ENCODE results near the gene OR51A7.

OR51A7 gene

DNA sequence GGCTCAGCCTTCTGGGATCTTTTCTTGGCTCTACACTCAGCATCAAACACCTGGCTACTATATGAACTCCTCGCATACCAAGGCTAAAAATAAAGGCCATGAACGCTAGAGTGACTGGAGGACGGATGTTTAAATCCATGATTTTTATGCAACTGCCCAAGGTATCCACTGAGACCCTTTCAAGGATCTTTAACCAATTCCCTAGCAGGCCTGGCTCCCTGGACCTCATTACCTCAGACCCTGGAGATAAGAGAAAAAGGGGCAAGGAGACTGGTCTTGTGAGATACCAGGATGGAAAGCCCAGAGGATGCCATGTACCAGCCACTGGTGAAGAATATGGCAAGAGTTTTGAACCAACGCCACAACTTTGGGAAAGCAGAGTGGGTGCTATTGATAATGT, 15.7 kb downstream of the OR51A7 start, which contains the start of gene OR51G2:
Gene OR51G2 (minus strand): TSS at position 101 of the 400 bp plus-strand sequence. CDS start 3,687 bp downstream, outside the sequence.
- WGBS (ENCODE audit: insufficient coverage): 97% methylated on average over 3 of the region's 4 CpGs
- H3K4me3 ChIP-seq (ENCODE audit: control insufficient read depth in 1 of 7, extremely low read depth in 1 of 7, insufficient read depth in 4 of 7, low read depth in 2 of 7, low read length in 6 of 7): no peak within 1 kb of the TSS
- ChIA-PET CTCF (no interaction called here), POLR2A (no interaction called here)
- H3K27ac ChIP-seq (ENCODE audit: insufficient read depth in 1 of 2, low read depth in 1 of 2, low read length in 2 of 2, poor library complexity in 1 of 2, severe bottlenecking in 2 of 2): no peak within 1 kb of the TSS
- DNase-seq: no peak
- no peaks in the 10 kb centered on the region for H3K4me1 ChIP-seq (ENCODE audit: control extremely low read depth in 1 of 4, control insufficient read depth in 4 of 4, insufficient read depth in 4 of 4, low read length in 3 of 4)
- no peaks in the 10 kb centered on the region for H3K36me3 ChIP-seq (ENCODE audit: control insufficient read depth in 4 of 4, insufficient read depth in 4 of 4, low read length in 3 of 4)
- H3K27me3 ChIP-seq (replicated peaks in 2 of 5; ENCODE audit: control insufficient read depth in 4 of 5, insufficient read depth in 5 of 5, low read length in 4 of 5): no peaks in the 10 kb centered on the region
- H3K9me3 ChIP-seq (ENCODE audit: control extremely low read depth in 1 of 5, control insufficient read depth in 4 of 5, insufficient read depth in 2 of 5, low read depth in 1 of 5, low read length in 4 of 5): no peaks in the 10 kb centered on the region

- POLR2A ChIA-PET: no interaction called here
- Histone ChIP-seq H3K4me1 (ENCODE audit: control extremely low read depth in 1 of 4, control insufficient read depth in 4 of 4, insufficient read depth in 4 of 4, low read length in 3 of 4) (no peaks in the 10 kb centered on the region), H3K27me3 (replicated peaks in 2 of 5; ENCODE audit: control insufficient read depth in 4 of 5, insufficient read depth in 5 of 5, low read length in 4 of 5) (no peaks in the 10 kb centered on the region), H3K27ac (ENCODE audit: insufficient read depth in 1 of 2, low read depth in 1 of 2, low read length in 2 of 2, poor library complexity in 1 of 2, severe bottlenecking in 2 of 2) (no peak overlapping the region), H3K36me3 (ENCODE audit: control insufficient read depth in 4 of 4, insufficient read depth in 4 of 4, low read length in 3 of 4) (no peaks in the 10 kb centered on the region), H3K9me3 (ENCODE audit: control extremely low read depth in 1 of 5, control insufficient read depth in 4 of 5, insufficient read depth in 2 of 5, low read depth in 1 of 5, low read length in 4 of 5) (no peaks in the 10 kb centered on the region), H3K4me3 (ENCODE audit: control insufficient read depth in 1 of 7, extremely low read depth in 1 of 7, insufficient read depth in 4 of 7, low read depth in 2 of 7, low read length in 6 of 7) (no peak overlapping the region)
- CTCF ChIA-PET: no interaction called here
- WGBS (ENCODE audit: insufficient coverage): 80% methylated on average over 1 of the region's 1 CpG
- DNase-seq: no peak
These were observed 18.2 kb downstream of the OR51A7 start for GRCh38 chr11:4921796-4922195.

- ChIA-PET CTCF (no interaction called here), POLR2A (no interaction called here)
- Histone ChIP-seq H3K4me3 (ENCODE audit: control insufficient read depth in 1 of 7, extremely low read depth in 1 of 7, insufficient read depth in 4 of 7, low read depth in 2 of 7, low read length in 6 of 7) (no peak overlapping the region), H3K4me1 (ENCODE audit: control extremely low read depth in 1 of 4, control insufficient read depth in 4 of 4, insufficient read depth in 4 of 4, low read length in 3 of 4) (no peaks in the 10 kb centered on the region), H3K36me3 (ENCODE audit: control insufficient read depth in 4 of 4, insufficient read depth in 4 of 4, low read length in 3 of 4) (no peaks in the 10 kb centered on the region), H3K27me3 (replicated peaks in 2 of 5; ENCODE audit: control insufficient read depth in 4 of 5, insufficient read depth in 5 of 5, low read length in 4 of 5) (no peaks in the 10 kb centered on the region), H3K27ac (ENCODE audit: insufficient read depth in 1 of 2, low read depth in 1 of 2, low read length in 2 of 2, poor library complexity in 1 of 2, severe bottlenecking in 2 of 2) (no peak overlapping the region), H3K9me3 (ENCODE audit: control extremely low read depth in 1 of 5, control insufficient read depth in 4 of 5, insufficient read depth in 2 of 5, low read depth in 1 of 5, low read length in 4 of 5) (no peaks in the 10 kb centered on the region)
- no CpG with 5 or more reads among the region's 1 CpG for WGBS (ENCODE audit: insufficient coverage)
- no peak for DNase-seq
These were observed 18.7 kb downstream of the OR51A7 start for GRCh38 chr11:4922304-4922703.

- ChIA-PET CTCF (no interaction called here), POLR2A (no interaction called here)
- no peak within 1 kb of the TSS for H3K27ac ChIP-seq (ENCODE audit: insufficient read depth in 1 of 2, low read depth in 1 of 2, low read length in 2 of 2, poor library complexity in 1 of 2, severe bottlenecking in 2 of 2)
- H3K27me3 ChIP-seq (replicated peaks in 2 of 5; ENCODE audit: control insufficient read depth in 4 of 5, insufficient read depth in 5 of 5, low read length in 4 of 5): peaks cover 0 to 2% (median 0%) of the 10 kb centered on the region in 5 experiments
- 100% methylated on average over 1 of the region's 1 CpG for WGBS (ENCODE audit: insufficient coverage)
- DNase-seq: no peak
- no peaks in the 10 kb centered on the region for H3K4me1 ChIP-seq (ENCODE audit: control extremely low read depth in 1 of 4, control insufficient read depth in 4 of 4, insufficient read depth in 4 of 4, low read length in 3 of 4)
- H3K36me3 ChIP-seq (ENCODE audit: control insufficient read depth in 4 of 4, insufficient read depth in 4 of 4, low read length in 3 of 4): no peaks in the 10 kb centered on the region
- no peak within 1 kb of the TSS for H3K4me3 ChIP-seq (ENCODE audit: control insufficient read depth in 1 of 7, extremely low read depth in 1 of 7, insufficient read depth in 4 of 7, low read depth in 2 of 7, low read length in 6 of 7)
- H3K9me3 ChIP-seq (ENCODE audit: control extremely low read depth in 1 of 5, control insufficient read depth in 4 of 5, insufficient read depth in 2 of 5, low read depth in 1 of 5, low read length in 4 of 5): no peaks in the 10 kb centered on the region
These were observed 20.7 kb downstream of the OR51A7 start, which contains the start of gene OR51G1 for GRCh38 chr11:4924239-4924638. Gene OR51G1 (minus strand): TSS chr11:4924339. CDS start chr11:4924339, 0 bp downstream.

DNA sequence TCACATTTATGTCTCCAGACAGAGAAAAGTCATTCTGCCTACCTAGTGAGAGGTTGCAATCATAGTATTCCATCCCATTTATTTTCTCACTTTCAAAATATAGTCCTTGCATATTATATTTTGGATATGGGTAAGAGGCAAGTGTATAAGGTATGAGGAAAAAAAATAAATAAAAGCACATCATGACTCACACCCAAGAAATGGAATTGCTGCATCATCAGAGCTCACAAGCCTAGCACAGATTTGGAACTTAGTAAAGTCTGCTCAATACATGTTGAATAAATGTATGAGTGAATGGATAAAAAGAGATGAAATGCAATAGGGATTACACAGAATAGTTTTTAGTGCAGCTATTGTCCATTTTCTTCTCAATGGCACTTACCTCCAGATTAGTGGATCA, 23.0 kb downstream of the OR51A7 start:
- no peak for DNase-seq
- Histone ChIP-seq H3K27ac (ENCODE audit: insufficient read depth in 1 of 2, low read depth in 1 of 2, low read length in 2 of 2, poor library complexity in 1 of 2, severe bottlenecking in 2 of 2) (no peak overlapping the region), H3K4me1 (ENCODE audit: control extremely low read depth in 1 of 4, control insufficient read depth in 4 of 4, insufficient read depth in 4 of 4, low read length in 3 of 4) (no peaks in the 10 kb centered on the region), H3K9me3 (ENCODE audit: control extremely low read depth in 1 of 5, control insufficient read depth in 4 of 5, insufficient read depth in 2 of 5, low read depth in 1 of 5, low read length in 4 of 5) (no peaks in the 10 kb centered on the region), H3K4me3 (ENCODE audit: control insufficient read depth in 1 of 7, extremely low read depth in 1 of 7, insufficient read depth in 4 of 7, low read depth in 2 of 7, low read length in 6 of 7) (no peak overlapping the region), H3K36me3 (ENCODE audit: control insufficient read depth in 4 of 4, insufficient read depth in 4 of 4, low read length in 3 of 4) (no peaks in the 10 kb centered on the region), H3K27me3 (replicated peaks in 2 of 5; ENCODE audit: control insufficient read depth in 4 of 5, insufficient read depth in 5 of 5, low read length in 4 of 5) (peaks cover 0 to 3% (median 2%) of the 10 kb centered on the region in 5 experiments)
- ChIA-PET POLR2A (no interaction called here), CTCF (no interaction called here)

GRCh38 chr11:4932751-4933150, 29.2 kb downstream of the OR51A7 start:
- H3K27ac ChIP-seq (ENCODE audit: insufficient read depth in 1 of 2, low read depth in 1 of 2, low read length in 2 of 2, poor library complexity in 1 of 2, severe bottlenecking in 2 of 2): no peak overlapping the region
- POLR2A ChIA-PET: no interaction called here
- H3K9me3 ChIP-seq (ENCODE audit: control extremely low read depth in 1 of 5, control insufficient read depth in 4 of 5, insufficient read depth in 2 of 5, low read depth in 1 of 5, low read length in 4 of 5): no peaks in the 10 kb centered on the region
- peaks cover 0 to 3% (median 0%) of the 10 kb centered on the region in 5 experiments for H3K27me3 ChIP-seq (replicated peaks in 2 of 5; ENCODE audit: control insufficient read depth in 4 of 5, insufficient read depth in 5 of 5, low read length in 4 of 5)
- no peaks in the 10 kb centered on the region for H3K4me1 ChIP-seq (ENCODE audit: control extremely low read depth in 1 of 4, control insufficient read depth in 4 of 4, insufficient read depth in 4 of 4, low read length in 3 of 4)
- H3K4me3 ChIP-seq (ENCODE audit: control insufficient read depth in 1 of 7, extremely low read depth in 1 of 7, insufficient read depth in 4 of 7, low read depth in 2 of 7, low read length in 6 of 7): no peak overlapping the region
- H3K36me3 ChIP-seq (ENCODE audit: control insufficient read depth in 4 of 4, insufficient read depth in 4 of 4, low read length in 3 of 4): no peaks in the 10 kb centered on the region
- DNase-seq: no peak
- CTCF ChIA-PET: no interaction called here
- WGBS (ENCODE audit: insufficient coverage): 91% methylated on average over 3 of the region's 4 CpGs

GRCh38 chr11:4936745-4937144, 33.2 kb downstream of the OR51A7 start:
- ChIA-PET CTCF (no interaction called here), POLR2A (no interaction called here)
- Histone ChIP-seq H3K4me1 (ENCODE audit: control extremely low read depth in 1 of 4, control insufficient read depth in 4 of 4, insufficient read depth in 4 of 4, low read length in 3 of 4) (no peaks in the 10 kb centered on the region), H3K4me3 (ENCODE audit: control insufficient read depth in 1 of 7, extremely low read depth in 1 of 7, insufficient read depth in 4 of 7, low read depth in 2 of 7, low read length in 6 of 7) (no peak overlapping the region), H3K9me3 (ENCODE audit: control extremely low read depth in 1 of 5, control insufficient read depth in 4 of 5, insufficient read depth in 2 of 5, low read depth in 1 of 5, low read length in 4 of 5) (no peaks in the 10 kb centered on the region), H3K36me3 (ENCODE audit: control insufficient read depth in 4 of 4, insufficient read depth in 4 of 4, low read length in 3 of 4) (no peaks in the 10 kb centered on the region), H3K27me3 (replicated peaks in 2 of 5; ENCODE audit: control insufficient read depth in 4 of 5, insufficient read depth in 5 of 5, low read length in 4 of 5) (peaks cover 0 to 2% (median 0%) of the 10 kb centered on the region in 5 experiments), H3K27ac (ENCODE audit: insufficient read depth in 1 of 2, low read depth in 1 of 2, low read length in 2 of 2, poor library complexity in 1 of 2, severe bottlenecking in 2 of 2) (no peak overlapping the region)
- no CpG with 5 or more reads among the region's 3 CpGs for WGBS (ENCODE audit: insufficient coverage)
- no peak for DNase-seq
